HCT116 (cell line): ENCODE results near the gene RBP5. TPM values are rescaled to one million over a fixed set of nuclear protein-coding genes. Genes with fewer than 3 reads are reported as not detected.

Experiments used
- ATAC-seq: fragments of 200-7000 bp; cut with Tn5 transposase; 2 replicates; pipeline ENCODE4 v1.9.1; 2020; ENCODE audit warnings: mild to moderate bottlenecking, moderate library complexity
- BruUV-seq: library from RNA; stranded (reverse); fragments of 400-500 nt; replicated peaks from 2 replicates; lab custom pipeline; 2021; lab: Mats Ljungman, UMichigan
- CTCF ChIA-PET: fragments of 300-600 bp; sonication (Branson Sonifier 250); formaldehyde crosslinking; loops from one replicate; lab custom pipeline; 2021; ENCODE audit warnings: antibody characterized with exemption; lab: Charles Lee
- POLR2A ChIA-PET: fragments of 300-600, 350-600 bp; sonication (Branson Sonifier 250); formaldehyde crosslinking; loops from one replicate; lab custom pipeline; 2021; ENCODE audit warnings: antibody characterized with exemption; lab: Charles Lee
- RAD21 ChIA-PET, 2 experiments: fragments of 300-600 bp; sonication (Branson Sonifier 250); formaldehyde crosslinking; loops; one replicate each; lab custom pipeline; 2023; ENCODE audit warnings: low total read pairs in 2 of 2; ENCODE audit not compliant: uncharacterized antibody in 2 of 2, unreplicated experiment in 2 of 2, low non-redundant PET in 1 of 2; lab: Charles Lee
- DNase-seq: peaks from one replicate; pipeline ENCODE4 v3.0.0-alpha.2; 2010; ENCODE audit warnings: low read depth, low spot score
- H2AFZ ChIP-seq: fragments of 200-600 bp; shearing (Covaris generic), sonication (generic); 2 replicates; pipeline ENCODE4 v1.6.1; 2017; ENCODE audit warnings: low read depth, mixed run types, mixed read lengths, antibody characterized with exemption, low read length; ENCODE audit not compliant: poor library complexity, severe bottlenecking
- H3K27ac ChIP-seq: 2 replicates; pipeline ENCODE4 v1.5.1; 2012; ENCODE audit warnings: low read depth, low read length
- H3K27me3 ChIP-seq: fragments of 200-600 bp; sonication (generic); 2 replicates; pipeline ENCODE4 v1.6.1; 2016; ENCODE audit warnings: mixed run types, low read length, mixed read lengths; ENCODE audit not compliant: insufficient read depth
- H3K36me3 ChIP-seq, 2 experiments: fragments of 200-500 bp in 1 of 2; fragments of 200-600 bp in 1 of 2; sonication (Bioruptor generic) in 1 of 2; sonication (generic) in 1 of 2; 2 replicates each; pipeline versions ENCODE4 v1.5.1 to v1.6.1; 2014 to 2016; ENCODE audit warnings: low read length in 2 of 2, inconsistent platforms in 1 of 2, mixed read lengths in 1 of 2, mixed run types in 1 of 2; ENCODE audit not compliant: insufficient read depth in 2 of 2, control insufficient read depth in 1 of 2
- H3K4me1 ChIP-seq, 2 experiments: fragments of 200-600 bp in 1 of 2; sonication (generic) in 1 of 2; 2 replicates each; pipeline versions ENCODE4 v1.5.1 to v1.6.1; 2012 to 2017; ENCODE audit warnings: low read length in 2 of 2, inconsistent platforms in 1 of 2, mild to moderate bottlenecking in 1 of 2, mixed read lengths in 1 of 2, mixed run types in 1 of 2, moderate library complexity in 1 of 2; ENCODE audit not compliant: insufficient read depth in 2 of 2, control insufficient read depth in 1 of 2
- H3K4me2 ChIP-seq: fragments of 200-600 bp; sonication (generic); 2 replicates; pipeline ENCODE4 v1.6.1; 2017; ENCODE audit warnings: mixed run types, low read length, mixed read lengths
- H3K4me3 ChIP-seq, 2 experiments: fragments of 200-600 bp in 1 of 2; sonication (generic) in 1 of 2; replicated peaks in 1 of 2; 2 replicates each; pipeline ENCODE4 v1.5.1; 2011 to 2016; ENCODE audit warnings: low read length in 2 of 2, control low read depth in 1 of 2, low read depth in 1 of 2, mild to moderate bottlenecking in 1 of 2, mixed read lengths in 1 of 2, mixed run types in 1 of 2
- H3K79me2 ChIP-seq: fragments of 200-600 bp; sonication (generic); 2 replicates; pipeline ENCODE4 v1.6.1; 2017; ENCODE audit warnings: mild to moderate bottlenecking, mixed run types, low read length, moderate library complexity, mixed read lengths; ENCODE audit not compliant: insufficient read depth
- H3K9ac ChIP-seq: fragments of 200-600 bp; sonication (generic); 2 replicates; pipeline ENCODE4 v1.6.1; 2016; ENCODE audit warnings: low read length, mixed read lengths
- H3K9me2 ChIP-seq: fragments of 200-600 bp; sonication (generic), shearing (Covaris generic); 2 replicates; pipeline ENCODE4 v1.6.1; 2017; ENCODE audit warnings: mixed run types, mild to moderate bottlenecking, moderate library complexity; ENCODE audit not compliant: insufficient read depth
- H3K9me3 ChIP-seq, 2 experiments: fragments of 200-500 bp in 1 of 2; fragments of 200-600 bp in 1 of 2; sonication (Bioruptor generic) in 1 of 2; sonication (generic) in 1 of 2; 2 replicates each; pipeline ENCODE4 v1.6.1; 2014 to 2017; ENCODE audit warnings: low read length in 2 of 2, mixed read lengths in 2 of 2, inconsistent platforms in 1 of 2, low read depth in 1 of 2, mild to moderate bottlenecking in 1 of 2, mixed run types in 1 of 2, moderate library complexity in 1 of 2; ENCODE audit not compliant: control insufficient read depth in 1 of 2, insufficient read depth in 1 of 2
- H4K20me1 ChIP-seq: fragments of 200-600 bp; sonication (generic), shearing (Covaris generic); 2 replicates; pipeline ENCODE4 v1.6.1; 2017; ENCODE audit warnings: mixed run types, mild to moderate bottlenecking, moderate library complexity; ENCODE audit not compliant: insufficient read depth
- CBX3 ChIP-seq: IDR thresholded peaks from 2 replicates; pipeline ENCODE4 v1.6.1; 2012; ENCODE audit warnings: low read depth
- FOSL1 ChIP-seq: IDR thresholded peaks from 2 replicates; pipeline ENCODE4 v1.6.1; 2012; ENCODE audit warnings: low read depth
- JUND ChIP-seq: IDR thresholded peaks from 2 replicates; pipeline ENCODE4 v1.6.1; 2012
- POLR2A ChIP-seq: IDR thresholded peaks from 2 replicates; pipeline ENCODE4 v1.7.0; 2011; ENCODE audit warnings: borderline replicate concordance; ENCODE audit not compliant: insufficient read depth, insufficient read length; ENCODE audit errors: extremely low read depth
- SRF ChIP-seq: IDR thresholded peaks from 2 replicates; pipeline ENCODE4 v1.6.1; 2012; ENCODE audit warnings: low read depth
- TCF7L2 ChIP-seq: IDR thresholded peaks from 2 replicates; pipeline ENCODE4 v1.7.0; 2011; ENCODE audit warnings: borderline replicate concordance, inconsistent platforms; ENCODE audit not compliant: insufficient read depth, insufficient read length; ENCODE audit errors: extremely low read depth
- YY1 ChIP-seq: IDR thresholded peaks from 2 replicates; pipeline ENCODE4 v1.6.1; 2011; ENCODE audit warnings: low read length, low read depth, moderate library complexity, mild to moderate bottlenecking; ENCODE audit not compliant: insufficient replicate concordance; ENCODE audit errors: extremely low read depth
- ZFX ChIP-seq: fragments of 450-650 bp; IDR thresholded peaks from 2 replicates; pipeline ENCODE4 v1.6.1; 2017
- ZNF274 ChIP-seq: fragments of 200-500 bp; sonication (Bioruptor generic); IDR thresholded peaks from 2 replicates; pipeline ENCODE4 v1.6.1; 2014; ENCODE audit warnings: mild to moderate bottlenecking, low read depth, low read length, inconsistent platforms
- intact Hi-C: fragments of 100-400 bp; cut with micrococcal nuclease; formaldehyde crosslinking; loops from 2 replicates; pipeline ENCODE4 v1.10.0; 2022
- total RNA-seq: library from RNA; stranded (reverse); gene quantifications from one replicate; pipeline ENCODE4 v1.2.1, GENCODE V29; 2021; ENCODE audit not compliant: unreplicated experiment
- TF ChIP-seq, protein P1 (sequence below): IDR thresholded peaks from 2 replicates; pipeline ENCODE4 v1.6.1; 2012; ENCODE audit warnings: low read depth
- TF ChIP-seq, protein P2 (sequence below): IDR thresholded peaks from 2 replicates; pipeline ENCODE4 v1.6.1; 2012
- TF ChIP-seq, protein P3 (sequence below), 3 experiments: fragments of 200-600 bp in 1 of 3; sonication (generic) in 1 of 3; IDR thresholded peaks in 2 of 3; conservative IDR thresholded peaks in 1 of 3; 2 replicates each; pipeline ENCODE4 v1.5.1; 2012 to 2017; ENCODE audit warnings: low read depth in 2 of 3, low read length in 2 of 3, antibody characterized with exemption in 1 of 3, borderline replicate concordance in 1 of 3, control low read depth in 1 of 3, mild to moderate bottlenecking in 1 of 3, mixed read lengths in 1 of 3, mixed run types in 1 of 3, moderate library complexity in 1 of 3; ENCODE audit not compliant: insufficient read depth in 1 of 3
- TF ChIP-seq, protein P4 (sequence below): IDR thresholded peaks from 2 replicates; pipeline ENCODE4 v1.6.1; 2011; ENCODE audit warnings: mild to moderate bottlenecking, low read length, moderate library complexity; ENCODE audit not compliant: insufficient replicate concordance; ENCODE audit errors: extremely low read depth

RBP5 gene
- total RNA-seq, 1 experiment from 2014 or later, result 0.22 TPM

DNA sequence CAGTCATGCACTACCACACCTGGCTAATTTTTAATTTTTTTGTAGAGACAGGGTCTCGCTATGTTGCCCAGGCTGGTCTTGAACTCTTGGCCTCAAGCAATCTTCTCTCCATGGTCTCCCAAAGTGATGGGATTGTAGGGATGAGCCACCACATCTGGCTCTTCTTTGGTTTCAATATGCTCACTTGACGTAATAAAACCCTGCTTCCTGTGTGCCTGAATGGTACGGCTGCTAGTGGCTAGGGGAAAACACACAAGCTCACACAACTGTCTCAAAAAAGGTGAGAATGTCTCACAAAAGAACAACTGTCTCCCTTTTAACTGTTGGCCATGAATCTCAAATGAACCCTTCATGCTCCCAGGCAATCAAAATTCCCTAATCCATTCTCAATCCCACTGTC is 53.2 kb downstream of the RBP5 start:
- Histone ChIP-seq H3K9me2 (no peaks in the 10 kb centered on the region), H3K4me2 (no peak overlapping the region), H3K9me3 (no peaks in the 10 kb centered on the region), H3K79me2 (no peaks in the 10 kb centered on the region), H2AFZ (no peak overlapping the region), H3K4me1 (peaks cover 2 to 7% of the 10 kb centered on the region in 2 experiments; a peak in 2 of 4 replicates), H3K36me3 (no peaks in the 10 kb centered on the region), H4K20me1 (no peaks in the 10 kb centered on the region), H3K9ac (no peak overlapping the region), H3K4me3 (no peak overlapping the region), H3K27me3 (no peaks in the 10 kb centered on the region), H3K27ac (no peak overlapping the region)
- ChIA-PET RAD21 (no interaction called here), POLR2A (no interaction called here), CTCF (no interaction called here)
- BruUV-seq, result no TSS peak
- no peak for ATAC-seq
- TF ChIP-seq, protein P1, sequence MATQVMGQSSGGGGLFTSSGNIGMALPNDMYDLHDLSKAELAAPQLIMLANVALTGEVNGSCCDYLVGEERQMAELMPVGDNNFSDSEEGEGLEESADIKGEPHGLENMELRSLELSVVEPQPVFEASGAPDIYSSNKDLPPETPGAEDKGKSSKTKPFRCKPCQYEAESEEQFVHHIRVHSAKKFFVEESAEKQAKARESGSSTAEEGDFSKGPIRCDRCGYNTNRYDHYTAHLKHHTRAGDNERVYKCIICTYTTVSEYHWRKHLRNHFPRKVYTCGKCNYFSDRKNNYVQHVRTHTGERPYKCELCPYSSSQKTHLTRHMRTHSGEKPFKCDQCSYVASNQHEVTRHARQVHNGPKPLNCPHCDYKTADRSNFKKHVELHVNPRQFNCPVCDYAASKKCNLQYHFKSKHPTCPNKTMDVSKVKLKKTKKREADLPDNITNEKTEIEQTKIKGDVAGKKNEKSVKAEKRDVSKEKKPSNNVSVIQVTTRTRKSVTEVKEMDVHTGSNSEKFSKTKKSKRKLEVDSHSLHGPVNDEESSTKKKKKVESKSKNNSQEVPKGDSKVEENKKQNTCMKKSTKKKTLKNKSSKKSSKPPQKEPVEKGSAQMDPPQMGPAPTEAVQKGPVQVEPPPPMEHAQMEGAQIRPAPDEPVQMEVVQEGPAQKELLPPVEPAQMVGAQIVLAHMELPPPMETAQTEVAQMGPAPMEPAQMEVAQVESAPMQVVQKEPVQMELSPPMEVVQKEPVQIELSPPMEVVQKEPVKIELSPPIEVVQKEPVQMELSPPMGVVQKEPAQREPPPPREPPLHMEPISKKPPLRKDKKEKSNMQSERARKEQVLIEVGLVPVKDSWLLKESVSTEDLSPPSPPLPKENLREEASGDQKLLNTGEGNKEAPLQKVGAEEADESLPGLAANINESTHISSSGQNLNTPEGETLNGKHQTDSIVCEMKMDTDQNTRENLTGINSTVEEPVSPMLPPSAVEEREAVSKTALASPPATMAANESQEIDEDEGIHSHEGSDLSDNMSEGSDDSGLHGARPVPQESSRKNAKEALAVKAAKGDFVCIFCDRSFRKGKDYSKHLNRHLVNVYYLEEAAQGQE, result no peak
- TF ChIP-seq, protein P2, sequence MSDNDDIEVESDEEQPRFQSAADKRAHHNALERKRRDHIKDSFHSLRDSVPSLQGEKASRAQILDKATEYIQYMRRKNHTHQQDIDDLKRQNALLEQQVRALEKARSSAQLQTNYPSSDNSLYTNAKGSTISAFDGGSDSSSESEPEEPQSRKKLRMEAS, result no peak
- TF ChIP-seq POLR2A (no peak), FOSL1 (no peak), YY1 (no peak), ZNF274 (no peak), JUND (no peak), TCF7L2 (no peak), ZFX (no peak), CBX3 (no peak), SRF (no peak)
- TF ChIP-seq, protein P3, sequence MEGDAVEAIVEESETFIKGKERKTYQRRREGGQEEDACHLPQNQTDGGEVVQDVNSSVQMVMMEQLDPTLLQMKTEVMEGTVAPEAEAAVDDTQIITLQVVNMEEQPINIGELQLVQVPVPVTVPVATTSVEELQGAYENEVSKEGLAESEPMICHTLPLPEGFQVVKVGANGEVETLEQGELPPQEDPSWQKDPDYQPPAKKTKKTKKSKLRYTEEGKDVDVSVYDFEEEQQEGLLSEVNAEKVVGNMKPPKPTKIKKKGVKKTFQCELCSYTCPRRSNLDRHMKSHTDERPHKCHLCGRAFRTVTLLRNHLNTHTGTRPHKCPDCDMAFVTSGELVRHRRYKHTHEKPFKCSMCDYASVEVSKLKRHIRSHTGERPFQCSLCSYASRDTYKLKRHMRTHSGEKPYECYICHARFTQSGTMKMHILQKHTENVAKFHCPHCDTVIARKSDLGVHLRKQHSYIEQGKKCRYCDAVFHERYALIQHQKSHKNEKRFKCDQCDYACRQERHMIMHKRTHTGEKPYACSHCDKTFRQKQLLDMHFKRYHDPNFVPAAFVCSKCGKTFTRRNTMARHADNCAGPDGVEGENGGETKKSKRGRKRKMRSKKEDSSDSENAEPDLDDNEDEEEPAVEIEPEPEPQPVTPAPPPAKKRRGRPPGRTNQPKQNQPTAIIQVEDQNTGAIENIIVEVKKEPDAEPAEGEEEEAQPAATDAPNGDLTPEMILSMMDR (IDR thresholded peaks at IDR 0.05 in 2 of 3, conservative IDR thresholded peaks at IDR 0.05 in 1 of 3; ENCODE audit: borderline replicate concordance in 1 of 3, insufficient read depth in 1 of 3, low read depth in 2 of 3, low read length in 2 of 3), result no peak
- TF ChIP-seq, protein P4, sequence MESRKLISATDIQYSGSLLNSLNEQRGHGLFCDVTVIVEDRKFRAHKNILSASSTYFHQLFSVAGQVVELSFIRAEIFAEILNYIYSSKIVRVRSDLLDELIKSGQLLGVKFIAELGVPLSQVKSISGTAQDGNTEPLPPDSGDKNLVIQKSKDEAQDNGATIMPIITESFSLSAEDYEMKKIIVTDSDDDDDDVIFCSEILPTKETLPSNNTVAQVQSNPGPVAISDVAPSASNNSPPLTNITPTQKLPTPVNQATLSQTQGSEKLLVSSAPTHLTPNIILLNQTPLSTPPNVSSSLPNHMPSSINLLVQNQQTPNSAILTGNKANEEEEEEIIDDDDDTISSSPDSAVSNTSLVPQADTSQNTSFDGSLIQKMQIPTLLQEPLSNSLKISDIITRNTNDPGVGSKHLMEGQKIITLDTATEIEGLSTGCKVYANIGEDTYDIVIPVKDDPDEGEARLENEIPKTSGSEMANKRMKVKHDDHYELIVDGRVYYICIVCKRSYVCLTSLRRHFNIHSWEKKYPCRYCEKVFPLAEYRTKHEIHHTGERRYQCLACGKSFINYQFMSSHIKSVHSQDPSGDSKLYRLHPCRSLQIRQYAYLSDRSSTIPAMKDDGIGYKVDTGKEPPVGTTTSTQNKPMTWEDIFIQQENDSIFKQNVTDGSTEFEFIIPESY, result no peak
- intact Hi-C loops, result no loop called here
- no peak for DNase-seq
